Fibroblast of villous mesenchyme (primary cell): Measurements from ENCODE around the gene MAGEA11. TPM values are rescaled to one million over a fixed set of nuclear protein-coding genes. Genes with fewer than 3 reads are reported as not detected.
"Not testable (repeated sequence)": the region's sequence is repeated elsewhere in the genome, so short reads cannot be mapped to it uniquely, and the experiment has no call there.

Experiments
- DNase-seq: peaks from one replicate; pipeline ENCODE4 v3.0.0-alpha.2; 2010; ENCODE audit warnings: low read depth
- H3K4me3 ChIP-seq: 2 replicates; pipeline ENCODE4 v1.5.1; 2011; ENCODE audit warnings: low read depth, mild to moderate bottlenecking, low read length
- CTCF ChIP-seq: IDR thresholded peaks from 2 replicates; pipeline ENCODE4 v1.5.1; 2012; ENCODE audit warnings: low read depth, mild to moderate bottlenecking, low read length; ENCODE audit not compliant: insufficient read depth
- total RNA-seq: library from RNA; depleted of rRNA; stranded (reverse); fragments of >200 nt; gene quantifications from 2 replicates; pipeline ENCODE4 v1.2.3, GENCODE V29; 2012

The MAGEA11 gene, protein sequence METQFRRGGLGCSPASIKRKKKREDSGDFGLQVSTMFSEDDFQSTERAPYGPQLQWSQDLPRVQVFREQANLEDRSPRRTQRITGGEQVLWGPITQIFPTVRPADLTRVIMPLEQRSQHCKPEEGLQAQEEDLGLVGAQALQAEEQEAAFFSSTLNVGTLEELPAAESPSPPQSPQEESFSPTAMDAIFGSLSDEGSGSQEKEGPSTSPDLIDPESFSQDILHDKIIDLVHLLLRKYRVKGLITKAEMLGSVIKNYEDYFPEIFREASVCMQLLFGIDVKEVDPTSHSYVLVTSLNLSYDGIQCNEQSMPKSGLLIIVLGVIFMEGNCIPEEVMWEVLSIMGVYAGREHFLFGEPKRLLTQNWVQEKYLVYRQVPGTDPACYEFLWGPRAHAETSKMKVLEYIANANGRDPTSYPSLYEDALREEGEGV
- total RNA-seq = not detected in 2 replicates

DNA sequence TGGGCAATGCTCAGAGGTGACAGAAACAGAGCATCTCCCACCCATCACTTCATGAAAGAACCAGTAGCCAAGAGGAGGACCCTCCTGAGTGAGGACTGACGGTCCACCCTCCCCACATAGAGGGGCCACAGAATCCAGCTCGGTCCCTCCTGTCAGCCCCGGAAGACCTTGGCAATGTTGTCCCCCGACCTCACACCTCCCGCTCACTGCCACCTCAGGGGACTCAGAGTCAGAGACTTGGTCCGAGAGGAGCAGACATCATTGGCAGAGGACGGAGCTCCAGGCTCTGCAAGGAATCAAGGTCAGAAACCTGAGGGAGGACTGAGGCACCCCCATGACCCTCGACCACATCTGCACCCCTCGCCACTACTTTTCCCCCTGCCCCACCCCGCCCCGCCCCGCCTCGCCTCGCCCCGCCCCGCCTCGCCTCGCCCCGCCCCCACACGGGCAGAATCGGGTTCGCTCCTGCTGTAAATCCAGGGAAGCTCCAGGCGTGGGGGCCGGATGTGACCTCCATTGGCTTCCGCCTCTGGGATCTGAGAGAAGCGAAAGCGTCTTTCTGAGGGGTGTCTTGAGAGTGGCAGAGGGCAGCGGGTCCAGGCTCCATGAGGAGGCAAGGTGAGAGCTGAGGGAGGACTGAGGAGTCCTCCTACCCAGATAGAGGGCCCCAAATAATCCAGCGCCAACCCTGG, at the start of gene MAGEA11:
MAGEA11 (plus strand) TSS at position 516 of the 692 bp plus-strand sequence. CDS start 1,100 bp downstream, outside the sequence.
- no peak for DNase-seq
- no peak for TF ChIP-seq CTCF
- H3K4me3 ChIP-seq = no peak within 1 kb of the TSS

DNA sequence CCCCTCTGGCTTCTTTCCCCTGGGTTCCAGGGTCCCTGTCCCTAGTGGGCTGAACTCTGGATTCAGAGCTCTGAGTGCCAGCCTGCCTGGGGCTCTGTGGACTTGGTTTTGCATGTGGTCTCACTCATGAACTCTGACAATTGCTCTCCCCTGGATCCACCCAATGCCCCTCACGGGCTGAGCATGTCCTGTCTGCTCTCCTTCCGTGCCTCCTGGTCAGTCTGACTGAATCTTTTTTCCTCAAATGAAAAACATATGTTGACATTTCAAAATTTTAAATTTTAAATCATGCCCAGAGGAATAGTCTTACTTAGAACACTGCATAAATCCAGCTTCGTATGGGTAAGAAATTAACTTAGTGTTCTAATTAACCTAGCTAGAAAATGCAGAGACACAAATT, 36.8 kb upstream of the MAGEA11 start:
- not testable (repeated sequence) for H3K4me3 ChIP-seq, DNase-seq

DNA sequence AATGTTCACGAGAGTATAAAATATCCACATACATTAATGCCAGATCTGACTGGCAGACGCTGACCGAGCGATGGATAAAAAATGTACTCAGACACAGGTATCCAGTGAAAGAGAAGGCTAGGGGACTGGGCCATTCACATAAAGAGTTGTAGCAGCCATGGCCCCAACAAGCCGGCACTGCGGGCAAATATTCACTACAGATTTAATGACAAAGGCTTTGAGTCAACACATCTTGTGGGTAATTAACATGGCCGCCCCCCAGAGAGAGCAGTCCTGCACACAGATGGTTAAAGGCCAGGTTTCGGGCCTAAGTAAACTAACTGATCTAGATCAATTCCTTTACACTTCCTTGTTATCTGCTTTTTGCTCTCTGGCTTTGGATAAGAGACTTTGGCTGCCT, 36.3 kb upstream of the MAGEA11 start:
- not testable (repeated sequence) for DNase-seq, H3K4me3 ChIP-seq

DNA sequence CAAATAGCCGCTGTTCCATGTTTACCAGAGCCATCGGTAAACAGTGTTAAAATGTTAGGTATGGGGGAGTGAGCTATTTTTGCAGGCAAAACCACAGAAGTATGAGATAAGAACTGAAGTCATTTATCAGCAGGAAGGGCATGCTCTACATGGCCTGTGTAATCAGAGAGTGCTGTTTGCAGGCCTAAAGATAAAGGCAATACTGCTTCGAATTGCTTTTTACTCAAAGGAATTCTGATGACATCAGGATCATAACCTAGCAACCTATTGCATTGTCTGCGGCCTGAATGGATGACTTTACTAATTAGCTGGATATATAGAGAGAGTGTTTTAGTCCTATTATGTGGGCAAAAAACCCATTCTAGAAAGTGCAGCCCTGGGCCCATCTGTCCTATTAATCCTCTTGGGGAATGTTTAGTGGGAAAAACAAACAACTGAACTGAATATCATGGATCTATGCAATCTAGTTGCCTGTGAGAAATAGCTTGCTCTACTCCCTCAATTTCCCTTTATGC, 32.6 kb upstream of the MAGEA11 start:
- not testable (repeated sequence) for H3K4me3 ChIP-seq, DNase-seq

- H3K4me3 ChIP-seq = no peak overlapping the region
- DNase-seq = no peak
- no peak for TF ChIP-seq CTCF
These were observed 30.7 kb upstream of the MAGEA11 start for GRCh38 chrX:149681182-149681581.

DNA sequence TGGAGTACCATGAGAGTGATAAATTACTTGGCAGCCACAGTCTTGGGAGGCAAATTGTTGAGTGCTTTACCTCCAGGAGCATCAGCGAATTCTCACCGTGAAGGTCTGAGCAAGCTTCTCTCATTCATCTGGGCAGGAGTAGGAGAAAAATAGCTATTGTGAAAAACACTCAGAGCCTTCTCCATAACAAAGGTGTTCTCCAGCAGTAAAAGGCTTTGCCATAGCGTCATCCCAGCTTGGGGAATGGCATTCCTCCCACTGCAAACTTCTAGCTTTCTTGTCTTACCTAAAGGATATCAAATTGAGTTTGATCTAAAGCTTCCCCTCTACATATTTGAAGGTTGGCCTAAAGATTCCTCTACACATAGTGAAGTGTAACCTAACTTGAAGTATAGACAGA, 29.8 kb upstream of the MAGEA11 start:
- DNase-seq = no peak
- no peak overlapping the region for H3K4me3 ChIP-seq
- TF ChIP-seq CTCF = no peak

DNA sequence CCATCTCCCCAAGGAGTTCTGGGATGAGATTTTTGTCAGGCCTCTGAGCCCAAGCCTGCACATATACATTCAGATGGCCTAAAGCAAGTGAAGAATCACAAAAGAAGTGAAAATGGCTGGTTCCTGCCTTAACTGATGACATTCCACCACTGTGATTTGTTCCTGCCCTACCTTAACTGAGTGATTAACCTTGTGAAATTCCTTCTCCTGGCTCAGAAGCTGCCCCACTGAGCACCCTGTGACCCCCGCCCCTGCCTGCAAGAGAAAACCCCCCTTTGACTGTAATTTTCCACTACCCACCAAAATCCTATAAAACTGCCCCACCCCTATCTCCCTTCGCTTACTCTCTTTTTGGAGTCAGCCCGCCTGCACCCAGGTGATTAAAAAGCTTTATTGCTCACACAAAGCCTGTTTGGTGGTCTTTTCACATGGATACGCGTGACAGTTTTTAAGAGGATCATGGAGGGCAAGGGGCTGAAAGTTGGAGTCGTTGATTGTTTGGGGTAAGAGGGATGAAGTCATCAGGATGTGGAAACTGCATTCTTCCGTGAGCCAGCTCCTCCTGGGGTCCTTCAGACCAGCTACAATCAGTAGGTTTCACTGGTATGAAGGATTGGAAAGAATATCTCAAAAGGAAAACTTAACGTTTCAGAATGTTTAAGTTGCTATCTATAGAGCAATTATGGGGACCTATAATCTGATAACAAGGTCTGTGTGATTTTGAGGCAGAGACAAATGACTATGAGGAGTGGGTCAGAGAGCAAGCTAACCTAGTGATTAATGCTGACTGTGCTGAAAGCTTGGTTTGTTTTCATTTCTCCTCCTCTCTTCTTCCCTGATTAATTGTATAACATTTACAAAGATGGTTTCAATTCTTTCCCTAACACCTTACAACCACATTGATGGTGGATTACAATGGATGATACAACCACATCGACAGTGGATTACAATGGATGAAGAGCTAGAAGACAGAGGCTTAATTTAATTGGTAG, 28.6 kb upstream of the MAGEA11 start:
- no peak for DNase-seq
- no peak for TF ChIP-seq CTCF
- no peak overlapping the region for H3K4me3 ChIP-seq
